GM12865 (cell line): ENCODE results near the gene FADS3.
A peak's percentile ranks its signal among the peaks of the same experiment; 100 is the strongest.

ENCODE experiments used
- DNase-seq: peaks from one replicate; pipeline ENCODE4 v3.0.0; 2010; ENCODE audit warnings: low read depth
- H3K4me3 ChIP-seq: 2 replicates; pipeline ENCODE4 v1.5.1; 2011; ENCODE audit warnings: mild to moderate bottlenecking, low read depth, low read length, control low read depth
- CTCF ChIP-seq: IDR thresholded peaks from 2 replicates; pipeline ENCODE4 v1.5.1; 2011; ENCODE audit warnings: low read length, control low read depth, low read depth, inconsistent platforms; ENCODE audit not compliant: insufficient read depth; ENCODE audit errors: missing control alignments

FADS3 gene

GRCh38 chr11:61897387-61898246 is 6.3 kb upstream of the FADS3 start:
- peak; percentile 90 for TF ChIP-seq CTCF
- DNase-seq = peak; percentile 76
- H3K4me3 ChIP-seq = no peak overlapping the region

GRCh38 chr11:61896665-61897386 is 5.5 kb upstream of the FADS3 start:
- no peak for TF ChIP-seq CTCF
- H3K4me3 ChIP-seq = no peak overlapping the region
- DNase-seq = no peak

GRCh38 chr11:61895718-61896059 is 4.3 kb upstream of the FADS3 start:
- H3K4me3 ChIP-seq = no peak overlapping the region
- no peak for DNase-seq

GRCh38 chr11:61895046-61895717 is 3.8 kb upstream of the FADS3 start:
- no peak for TF ChIP-seq CTCF
- DNase-seq = no peak
- no peak overlapping the region for H3K4me3 ChIP-seq

More at GRCh38 chr11:61895718-61896059, 4.3 kb upstream of the FADS3 start:
- TF ChIP-seq CTCF = no peak

- H3K4me3 ChIP-seq = no peak overlapping the region
- DNase-seq = no peak
- no peak for TF ChIP-seq CTCF
These were observed 2.6 kb upstream of the FADS3 start for GRCh38 chr11:61893981-61894380.

GRCh38 chr11:61892085-61892370 is 683 bp upstream of the FADS3 start:
- no peak for DNase-seq
- no peak for TF ChIP-seq CTCF
- H3K4me3 ChIP-seq = peak overlapping the region; percentile 50
